Thoracic aorta (tissue), 2 donors: Measurements from ENCODE around the gene CRCP. TPM values are rescaled to one million over a fixed set of nuclear protein-coding genes. Genes with fewer than 3 reads are reported as not detected.

ENCODE experiments used
- ATAC-seq: fragments of 150-250 bp; one replicate; pipeline ENCODE4 v1.8.0; 2017; ENCODE audit warnings: low read depth; ENCODE audit not compliant: insufficient number of reproducible peaks, low FRiP score
- DNase-seq: peaks from one replicate; pipeline ENCODE4 v3.0.0-alpha.2; 2020; ENCODE audit warnings: low spot score
- H3K27ac ChIP-seq, 2 donors: fragments of 200-600 bp; sonication (generic); 1 replicate in 1 of 2; 2 replicates in 1 of 2; pipeline ENCODE4 v1.5.1; 2016; ENCODE audit warnings: mild to moderate bottlenecking in 2 of 2, moderate library complexity in 2 of 2
- H3K27me3 ChIP-seq: fragments of 200-600 bp; sonication (generic); replicated peaks from 2 replicates; pipeline ENCODE4 v1.6.0; 2016; ENCODE audit warnings: mild to moderate bottlenecking; ENCODE audit not compliant: insufficient read depth
- H3K36me3 ChIP-seq: fragments of 200-600 bp; sonication (generic); one replicate; pipeline ENCODE4 v1.5.1; 2016
- H3K4me1 ChIP-seq, 2 donors: fragments of 200-600 bp; sonication (generic); 1 replicate in 1 of 2; 2 replicates in 1 of 2; pipeline versions ENCODE4 v1.5.1 to v1.6.0; 2016; ENCODE audit warnings: low read depth in 2 of 2, mild to moderate bottlenecking in 1 of 2; ENCODE audit not compliant: control insufficient read depth in 1 of 2
- H3K4me3 ChIP-seq: fragments of 200-600 bp; sonication (generic); 2 replicates; pipeline ENCODE4 v1.5.1; 2016; ENCODE audit warnings: mild to moderate bottlenecking
- H3K9me3 ChIP-seq: fragments of 200-600 bp; sonication (generic); 2 replicates; pipeline ENCODE4 v1.5.1; 2016
- CTCF ChIP-seq: fragments of 200-600 bp; sonication (generic); IDR thresholded peaks from one replicate; pipeline ENCODE4 v1.5.1; 2019; ENCODE audit warnings: antibody characterized with exemption
- total RNA-seq, 2 donors: library from RNA; depleted of rRNA; stranded (reverse); fragments of >200 nt; gene quantifications; one replicate each; pipeline versions ENCODE4 v1.1.0 to v1.2.3, GENCODE V29; 2016

CRCP gene
- total RNA-seq, 2 donors from 2014 or later = 32.5 to 43.5 TPM

DNA sequence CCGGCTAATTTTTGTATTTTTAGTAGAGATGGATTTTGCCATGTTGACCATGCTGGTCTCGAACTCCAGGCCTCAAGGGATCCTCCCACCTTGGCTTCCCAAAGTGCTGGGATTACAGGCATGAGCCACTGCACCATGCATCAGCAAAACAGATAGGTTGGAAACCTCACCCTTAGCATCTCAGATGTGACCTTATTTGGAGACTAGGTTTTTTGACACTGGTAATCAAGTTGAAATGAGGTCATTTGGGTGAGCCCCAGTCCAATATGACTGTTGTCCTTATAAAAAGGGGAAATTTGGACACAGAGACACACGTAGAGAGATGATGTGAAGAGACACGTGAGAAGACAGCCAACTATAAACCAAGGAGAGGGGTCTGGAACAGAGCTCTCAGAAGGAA, 48.0 kb downstream of the CRCP start:
- ATAC-seq = no peak
- DNase-seq = no peak
- H3K9me3 ChIP-seq = no peaks in the 10 kb centered on the region
- TF ChIP-seq CTCF = no peak
- no peak overlapping the region for H3K4me3 ChIP-seq
- no peak overlapping the region for H3K27ac ChIP-seq
- peaks cover 5% of the 10 kb centered on the region for H3K36me3 ChIP-seq
- no peaks in the 10 kb centered on the region for H3K27me3 ChIP-seq
- no peaks in the 10 kb centered on the region for H3K4me1 ChIP-seq

DNA sequence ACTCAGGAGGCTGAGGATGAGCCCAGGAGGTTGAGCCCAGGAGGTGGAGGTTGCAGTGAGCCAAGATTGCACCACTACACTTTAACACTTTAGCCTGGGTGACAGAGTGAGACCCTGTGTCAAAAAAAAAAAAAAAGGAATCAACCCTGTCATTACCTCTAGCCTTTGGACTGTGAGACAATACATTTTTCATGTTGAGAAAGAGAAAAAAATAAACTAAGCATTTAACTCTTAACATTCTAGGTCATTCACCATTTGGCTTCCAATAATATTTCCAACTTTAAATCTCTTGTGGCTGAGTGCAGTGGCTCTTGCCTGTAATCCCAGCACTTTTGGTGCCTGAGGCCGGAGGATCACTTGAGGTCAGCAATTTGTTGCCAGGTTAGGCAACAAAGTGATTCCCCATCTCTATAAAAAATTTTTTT, 48.6 kb downstream of the CRCP start:
- Histone ChIP-seq H3K4me1 (no peaks in the 10 kb centered on the region), H3K4me3 (no peak overlapping the region), H3K27me3 (no peaks in the 10 kb centered on the region), H3K9me3 (no peaks in the 10 kb centered on the region), H3K27ac (no peak overlapping the region), H3K36me3 (peaks cover 2% of the 10 kb centered on the region)
- TF ChIP-seq CTCF = no peak
- DNase-seq (no peak), ATAC-seq (no peak)

DNA sequence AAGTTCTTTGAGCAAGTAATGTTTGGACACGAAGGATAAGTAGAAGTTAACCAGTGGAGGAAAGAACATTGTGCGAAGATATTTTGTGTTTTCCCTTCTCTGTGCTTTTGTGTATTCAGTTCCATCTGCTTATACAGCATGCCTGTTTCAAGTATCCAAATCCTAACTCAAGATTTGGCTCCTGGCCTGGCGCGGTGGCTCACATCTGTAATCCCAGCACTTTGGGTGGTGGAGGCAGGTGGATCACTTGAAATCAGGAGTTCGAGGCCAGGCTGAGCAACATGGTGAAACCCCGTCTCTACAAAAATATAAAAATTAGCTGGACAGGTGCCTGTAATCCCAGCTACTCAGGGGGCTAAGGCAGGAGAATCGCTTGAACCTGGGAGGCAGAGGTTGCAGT, 49.7 kb downstream of the CRCP start:
- no peaks in the 10 kb centered on the region for H3K9me3 ChIP-seq

GRCh38 chr7:66167773-66168387, 53.2 kb downstream of the CRCP start:
- no peak overlapping the region for H3K27ac ChIP-seq
- peaks cover 0 to 10% of the 10 kb centered on the region in 2 donors for H3K4me1 ChIP-seq
- no peaks in the 10 kb centered on the region for H3K9me3 ChIP-seq
- no peaks in the 10 kb centered on the region for H3K27me3 ChIP-seq
- ATAC-seq = no peak
- no peaks in the 10 kb centered on the region for H3K36me3 ChIP-seq
- DNase-seq = no peak
- TF ChIP-seq CTCF = no peak
- no peak overlapping the region for H3K4me3 ChIP-seq

More for the DNA sequence above, 49.7 kb downstream of the CRCP start:
- DNase-seq = no peak
- H3K27ac ChIP-seq = no peak overlapping the region
- no peak for TF ChIP-seq CTCF
- no peak overlapping the region for H3K4me3 ChIP-seq
- no peaks in the 10 kb centered on the region for H3K36me3 ChIP-seq
- H3K4me1 ChIP-seq = no peaks in the 10 kb centered on the region
- no peak for ATAC-seq
- H3K27me3 ChIP-seq = no peaks in the 10 kb centered on the region

DNA sequence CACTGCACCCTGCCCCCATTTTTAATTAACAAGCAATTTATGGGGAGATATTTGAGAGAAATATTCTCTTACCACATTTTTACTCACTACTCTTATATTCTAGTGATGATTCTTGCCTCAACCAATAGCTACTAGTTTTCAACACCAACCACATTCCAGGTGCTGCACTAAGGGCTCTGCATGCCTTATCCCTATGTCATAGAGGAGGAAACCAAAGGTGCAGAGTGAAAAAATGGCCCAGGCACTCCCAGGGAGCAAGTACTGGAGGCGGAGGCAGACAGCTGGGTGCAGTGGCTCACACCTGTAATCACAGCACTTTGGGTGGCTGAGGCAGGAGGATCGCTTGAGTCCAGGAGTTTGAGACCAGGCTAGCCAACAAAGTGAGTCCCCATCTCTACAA, 55.0 kb downstream of the CRCP start:
- Histone ChIP-seq H3K27me3 (no peaks in the 10 kb centered on the region), H3K4me1 (peaks cover 0 to 10% of the 10 kb centered on the region in 2 donors), H3K36me3 (no peaks in the 10 kb centered on the region), H3K9me3 (no peaks in the 10 kb centered on the region), H3K27ac (no peak overlapping the region), H3K4me3 (no peak overlapping the region)
- ATAC-seq (no peak), DNase-seq (no peak)
- no peak for TF ChIP-seq CTCF
